ENCODE measurements around the gene ABCA5.

DNA sequence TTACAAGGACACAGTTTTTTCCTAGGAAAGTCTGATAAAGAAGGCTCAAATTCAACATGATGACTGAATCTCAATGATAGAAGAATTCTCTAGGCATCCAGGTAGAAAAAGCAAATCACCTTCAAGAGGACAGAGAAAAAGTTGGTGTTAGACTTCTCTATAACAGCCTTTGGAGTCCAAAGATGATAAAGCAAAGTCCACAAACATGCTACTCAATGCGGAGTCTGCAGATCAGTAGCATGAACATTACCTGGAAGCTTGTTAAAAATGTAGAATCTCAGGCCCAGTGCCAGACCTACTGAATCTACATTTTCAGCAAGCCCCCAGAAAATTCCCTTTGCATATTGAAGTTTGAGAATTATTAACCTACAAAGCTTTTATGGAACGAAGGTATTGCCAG is 46.1 kb upstream of the ABCA5 start:
- TF ChIP-seq GLIS3 (CRISPR knock-in tag; IDR thresholded peaks at IDR 0.05) = no peak
- no peak for TF ChIP-seq CSDC2 (CRISPR knock-in tag; IDR thresholded peaks at IDR 0.05)
- TF ChIP-seq ARNTL (CRISPR knock-in tag; IDR thresholded peaks at IDR 0.05; ENCODE audit: borderline replicate concordance, low read depth) = no peak
- TF ChIP-seq BACH2 (CRISPR knock-in tag; IDR thresholded peaks at IDR 0.05; ENCODE audit: borderline replicate concordance) = no peak
- no peak for TF ChIP-seq SNAI2 (CRISPR knock-in tag; IDR thresholded peaks at IDR 0.05)
- no peak for TF ChIP-seq ZNF8 (CRISPR knock-in tag; IDR thresholded peaks at IDR 0.05)
